HepG2 (cell line): ENCODE results near the gene PARD3. TPM values are rescaled to one million over a fixed set of nuclear protein-coding genes. Genes with fewer than 3 reads are reported as not detected.
"Not testable (repeated sequence)": the region's sequence is repeated elsewhere in the genome, so short reads cannot be mapped to it uniquely, and the experiment has no call there.

Experiments
- ATAC-seq: fragments of 200-7000 bp; cut with Tn5 transposase; 3 replicates; pipeline ENCODE4 v1.9.1; 2020; ENCODE audit warnings: mild to moderate bottlenecking, moderate library complexity
- BruUV-seq: library from RNA; stranded (reverse); fragments of 400-500 nt; replicated peaks from 2 replicates; lab custom pipeline; 2021; lab: Mats Ljungman, UMichigan
- CTCF ChIA-PET: fragments of 300-600 bp; formaldehyde crosslinking; extraction: SDS; loops from one replicate; lab custom pipeline; 2021; ENCODE audit warnings: low total read pairs, inconsistent platforms, low intra/inter-chr PET ratio; lab: Yijun Ruan, JAX
- POLR2A ChIA-PET: fragments of 350-600 bp; sonication (Branson Sonifier 250); formaldehyde crosslinking; loops from one replicate; lab custom pipeline; 2020; ENCODE audit warnings: antibody characterized with exemption, inconsistent platforms; lab: Yijun Ruan, JAX
- DNase-seq: peaks from one replicate; pipeline ENCODE4 v3.0.0-alpha.2; 2015; ENCODE audit warnings: low spot score
- FAIRE-seq: peaks from 3 replicates; lab custom pipeline; 2011; peaks lifted over from hg19 to GRCh38; lab: Jason Lieb, UNC
- H2AFZ ChIP-seq: one replicate; pipeline ENCODE4 v1.6.1; 2011; ENCODE audit warnings: low read length, inconsistent platforms
- H3K27ac ChIP-seq: fragments of 300-600 bp; 3 replicates; pipeline ENCODE4 v1.8.0; 2011; ENCODE audit warnings: mixed run types, mild to moderate bottlenecking, mixed read lengths, low read length, inconsistent platforms; ENCODE audit not compliant: insufficient read depth; ENCODE audit errors: extremely low read length
- H3K27me3 ChIP-seq, 2 experiments: fragments of 200-600 bp in 1 of 2; 2 replicates in 1 of 2; 3 replicates in 1 of 2; pipeline versions ENCODE4 v1.6.0 to v1.8.0; 2011; ENCODE audit warnings: low read length in 2 of 2, mild to moderate bottlenecking in 2 of 2, moderate library complexity in 2 of 2, inconsistent platforms in 1 of 2; ENCODE audit not compliant: insufficient read depth in 2 of 2, control insufficient read depth in 1 of 2
- H3K36me3 ChIP-seq, 2 experiments: fragments of 200-600 bp in 1 of 2; replicated peaks in 1 of 2; 2 replicates in 1 of 2; 3 replicates in 1 of 2; pipeline versions ENCODE4 v1.5.1 to v1.8.0; 2011; ENCODE audit warnings: low read length in 2 of 2, inconsistent platforms in 1 of 2; ENCODE audit not compliant: insufficient read depth in 2 of 2, control insufficient read depth in 1 of 2
- H3K4me1 ChIP-seq: 2 replicates; pipeline ENCODE4 v1.5.1; 2012; ENCODE audit warnings: low read length, inconsistent platforms; ENCODE audit not compliant: insufficient read depth
- H3K4me2 ChIP-seq: 2 replicates; pipeline ENCODE4 v1.6.0; 2011; ENCODE audit warnings: low read depth, low read length, inconsistent platforms
- H3K4me3 ChIP-seq, 3 experiments: fragments of 200-600 bp in 1 of 3; sonication (generic), shearing (Covaris generic) in 1 of 3; replicated peaks in 1 of 3; 2 replicates each; pipeline ENCODE4 v1.5.1; 2011 to 2016; ENCODE audit warnings: low read length in 3 of 3, inconsistent platforms in 2 of 3, low read depth in 2 of 3, mild to moderate bottlenecking in 2 of 3, control low read depth in 1 of 3, mixed read lengths in 1 of 3; ENCODE audit not compliant: insufficient read depth in 1 of 3
- H3K79me2 ChIP-seq: one replicate; pipeline ENCODE4 v1.6.1; 2011; ENCODE audit warnings: low read length, inconsistent platforms; ENCODE audit not compliant: insufficient read depth
- H3K9ac ChIP-seq: 2 replicates; pipeline ENCODE4 v1.6.0; 2011; ENCODE audit warnings: mild to moderate bottlenecking, low read depth, low read length, inconsistent platforms; ENCODE audit not compliant: insufficient read depth
- H3K9me3 ChIP-seq: 2 replicates; pipeline ENCODE4 v1.5.1; 2012; ENCODE audit warnings: mild to moderate bottlenecking, low read length
- H4K20me1 ChIP-seq: 2 replicates; pipeline ENCODE4 v1.6.0; 2011; ENCODE audit warnings: inconsistent platforms, mild to moderate bottlenecking, low read length, moderate library complexity; ENCODE audit not compliant: insufficient read depth
- ELF3 ChIP-seq: IDR thresholded peaks from 2 replicates; pipeline ENCODE4 v1.6.1; 2016; ENCODE audit warnings: missing genetic modification reagents, missing compliant biosample characterization
- FOSL2 ChIP-seq: sonication (generic); formaldehyde crosslinking; IDR thresholded peaks from 2 replicates; pipeline ENCODE4 v1.4.0; 2020; ENCODE audit warnings: missing genetic modification reagents
- GABPA ChIP-seq, 2 experiments: IDR thresholded peaks; 2 replicates each; pipeline ENCODE4 v1.6.1; 2011 to 2016; ENCODE audit warnings: low read depth in 2 of 2, low read length in 1 of 2, missing biosample characterization in 1 of 2, missing genetic modification characterization in 1 of 2
- GABPB1 ChIP-seq: IDR thresholded peaks from 2 replicates; pipeline ENCODE4 v1.6.1; 2016; ENCODE audit warnings: mild to moderate bottlenecking, missing genetic modification reagents, moderate library complexity, missing compliant biosample characterization
- GATAD2A ChIP-seq: IDR thresholded peaks from 2 replicates; pipeline ENCODE4 v1.6.1; 2016
- HDAC1 ChIP-seq: sonication (generic); formaldehyde crosslinking; IDR thresholded peaks from 2 replicates; pipeline ENCODE4 v1.5.1; 2020; ENCODE audit warnings: mild to moderate bottlenecking, missing genetic modification reagents
- NCOA2 ChIP-seq: sonication (generic); formaldehyde crosslinking; IDR thresholded peaks from 2 replicates; pipeline ENCODE4 v1.8.0; 2022; ENCODE audit warnings: inconsistent platforms
- NR2C2 ChIP-seq: sonication (generic); formaldehyde crosslinking; IDR thresholded peaks from 2 replicates; pipeline ENCODE4 v1.4.0; 2020; ENCODE audit warnings: missing genetic modification reagents, mild to moderate bottlenecking, moderate library complexity, borderline replicate concordance
- NR2F2 ChIP-seq: IDR thresholded peaks from 2 replicates; pipeline ENCODE4 v1.6.1; 2012; ENCODE audit warnings: low read depth, inconsistent platforms, borderline replicate concordance
- NR2F6 ChIP-seq, 2 experiments: IDR thresholded peaks; 2 replicates each; pipeline ENCODE4 v1.6.1; 2016; ENCODE audit warnings: antibody characterized with exemption in 1 of 2, mild to moderate bottlenecking in 1 of 2
- RXRB ChIP-seq: IDR thresholded peaks from 2 replicates; pipeline ENCODE4 v1.6.1; 2016; ENCODE audit warnings: borderline replicate concordance, missing genetic modification reagents, missing compliant biosample characterization
- SALL1 ChIP-seq: sonication (generic); formaldehyde crosslinking; IDR thresholded peaks from 2 replicates; pipeline ENCODE4 v1.8.0; 2022; ENCODE audit warnings: mild to moderate bottlenecking, missing genetic modification reagents
- SKI ChIP-seq: fragments of 450-650 bp; IDR thresholded peaks from one replicate; pipeline ENCODE4 v1.6.1; 2018; ENCODE audit warnings: mild to moderate bottlenecking; ENCODE audit not compliant: partially characterized antibody
- ZNF143 ChIP-seq: sonication (generic); formaldehyde crosslinking; IDR thresholded peaks from 2 replicates; pipeline ENCODE4 v1.4.0; 2020; ENCODE audit warnings: missing genetic modification reagents
- WGBS: methylation state at CpG from one replicate; pipeline ENCODE4 v1.1.6; 2017; ENCODE audit warnings: low lambda C conversion rate; 5-methylcytosine and 5-hydroxymethylcytosine counted together
- in situ Hi-C: cut with HindIII; loops from 2 replicates; pipeline ENCODE4 v1.10.0; 2017; ENCODE audit warnings: low pct_unique_long_range_greater_than_20kb; ENCODE audit not compliant: extremely low pct_ligation_motif_present
- intact Hi-C: fragments of 100-400 bp; cut with micrococcal nuclease; formaldehyde crosslinking; loops from one replicate; pipeline ENCODE4 v1.10.0; 2022; ENCODE audit not compliant: unreplicated experiment
- polyA plus RNA-seq, 8 experiments: library from polyadenylated mRNA; depleted of rRNA in 3 of 8; stranded (reverse) in 7 of 8; unstranded in 1 of 8; fragments of >200 nt; fragmentation: Illumina TruSeq in 4 of 8; extraction: Trizol in 4 of 8; gene quantifications; 2 replicates each; pipeline versions ENCODE4 v1.2.1 to v1.2.3, GENCODE V29; 2011 to 2016; ENCODE audit warnings: low read depth in 4 of 8, missing spikeins in 1 of 8, mixed read lengths in 1 of 8; ENCODE audit not compliant: insufficient read depth in 1 of 8
- total RNA-seq, 5 experiments: library from RNA; depleted of rRNA; stranded (reverse); fragments of >200 nt; fragmentation: Illumina TruSeq; extraction: Trizol; gene quantifications; 2 replicates each; pipeline ENCODE4 v1.2.3, GENCODE V29; 2016; ENCODE audit warnings: low read depth in 1 of 5
- TF ChIP-seq, protein P1 (sequence below): IDR thresholded peaks from 2 replicates; pipeline ENCODE4 v1.6.1; 2016; ENCODE audit warnings: low read depth

PARD3 gene
- total and polyA plus RNA-seq, 2 of the 13 experiments (the other 11 are each of a cell fraction or from before 2014, with no cell fraction given), result 40.9 to 60.0 TPM

DNA sequence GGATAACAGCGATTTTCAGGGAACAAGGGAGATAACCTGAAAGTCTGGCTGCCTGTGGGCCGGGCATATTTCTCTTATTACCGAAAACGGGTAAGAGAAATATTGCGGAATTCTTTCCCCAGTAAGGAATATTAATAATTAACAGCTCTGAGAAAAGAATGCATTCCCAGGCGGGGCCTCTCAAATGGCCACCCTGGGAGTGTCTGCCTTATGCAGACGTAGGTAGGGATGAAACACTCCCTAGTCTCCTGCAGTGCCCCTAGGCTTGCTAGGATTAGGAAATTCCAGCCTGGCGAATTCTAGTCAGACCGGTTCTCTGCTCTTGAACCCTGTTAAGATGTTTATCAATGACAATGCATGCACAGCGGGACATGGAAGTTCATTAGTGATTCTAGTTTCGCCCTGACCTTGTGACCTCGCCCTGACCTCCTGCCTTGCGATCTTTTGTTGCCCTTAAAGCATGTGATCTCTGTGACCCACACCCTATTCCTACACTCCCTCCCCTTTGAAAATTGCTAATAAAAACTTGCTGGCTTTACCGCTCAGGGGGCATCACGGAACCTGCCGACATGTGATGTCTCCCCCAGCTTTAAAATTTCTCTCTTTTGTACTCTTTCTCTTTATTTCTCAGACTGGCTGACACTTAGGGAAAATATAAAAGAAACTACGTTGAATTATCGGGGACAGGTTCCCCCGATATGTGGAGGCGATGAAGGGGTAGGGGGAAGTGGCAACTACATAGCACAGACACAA lies 387.8 kb downstream of the PARD3 start (continued):
- TF ChIP-seq SKI (peak; percentile 63), SALL1 (CRISPR knock-in tag) (0 out of 2 replicates have a peak, but pooled peaks have one; percentile 29), NR2F6 (IDR thresholded peaks at IDR 0.05) (peak; percentile 83), NR2F6 (CRISPR knock-in tag; IDR thresholded peaks at IDR 0.05) (peak; percentile 79), NR2F2 (peak; percentile 41; the same call in 1 of the 2 replicates), NR2C2 (CRISPR knock-in tag) (peak; percentile 40; the same call in 1 of the 2 replicates), FOSL2 (CRISPR knock-in tag) (peak; percentile 30; the same call in 1 of the 2 replicates), RXRB (CRISPR knock-in tag) (0 out of 2 replicates have a peak, but pooled peaks have one; percentile 8)
- TF ChIP-seq, protein P1, sequence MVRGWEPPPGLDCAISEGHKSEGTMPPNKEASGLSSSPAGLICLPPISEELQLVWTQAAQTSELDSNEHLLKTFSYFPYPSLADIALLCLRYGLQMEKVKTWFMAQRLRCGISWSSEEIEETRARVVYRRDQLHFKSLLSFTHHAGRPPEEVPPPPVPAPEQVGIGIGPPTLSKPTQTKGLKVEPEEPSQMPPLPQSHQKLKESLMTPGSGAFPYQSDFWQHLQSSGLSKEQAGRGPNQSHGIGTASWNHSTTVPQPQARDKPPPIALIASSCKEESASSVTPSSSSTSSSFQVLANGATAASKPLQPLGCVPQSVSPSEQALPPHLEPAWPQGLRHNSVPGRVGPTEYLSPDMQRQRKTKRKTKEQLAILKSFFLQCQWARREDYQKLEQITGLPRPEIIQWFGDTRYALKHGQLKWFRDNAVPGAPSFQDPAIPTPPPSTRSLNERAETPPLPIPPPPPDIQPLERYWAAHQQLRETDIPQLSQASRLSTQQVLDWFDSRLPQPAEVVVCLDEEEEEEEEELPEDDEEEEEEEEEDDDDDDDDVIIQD (CRISPR knock-in tag), result peak; percentile 15; the same call in 1 of the 2 replicates

DNA sequence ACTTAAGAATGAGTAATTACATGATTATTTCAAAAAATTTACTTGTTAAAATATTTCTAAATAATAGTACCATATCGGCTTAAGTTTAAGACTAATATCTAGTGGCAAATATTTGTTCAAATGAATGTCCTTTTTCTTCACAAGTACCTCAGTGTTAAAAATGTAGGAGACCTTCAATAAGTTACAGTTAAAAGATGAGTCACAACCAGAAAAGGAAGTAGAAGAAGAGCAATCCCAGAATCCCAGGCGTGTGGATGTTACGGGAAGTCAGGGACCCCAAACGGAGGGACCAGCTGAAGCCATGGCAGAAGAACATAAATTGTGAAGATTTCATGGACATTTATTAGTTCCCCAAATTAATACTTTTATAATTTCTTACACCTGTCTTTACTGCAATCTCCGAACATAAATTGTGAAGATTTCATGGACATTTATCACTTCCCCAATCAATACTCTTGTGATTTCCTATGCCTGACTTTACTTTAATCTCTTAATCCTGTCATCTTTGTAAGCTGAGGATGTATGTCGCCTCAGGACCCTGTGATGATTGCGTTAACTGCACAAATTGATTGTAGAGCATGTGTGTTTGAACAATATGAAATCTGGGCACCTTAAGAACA lies 388.4 kb downstream of the PARD3 start:
- H3K36me3 ChIP-seq; ATAC-seq; H3K79me2 ChIP-seq; H4K20me1 ChIP-seq; H3K9me3 ChIP-seq; H3K27me3 ChIP-seq; POLR2A ChIA-PET; in situ Hi-C loops; H3K4me3 ChIP-seq; FAIRE-seq; intact Hi-C loops; H2AFZ ChIP-seq; CTCF ChIA-PET; H3K9ac ChIP-seq; TF ChIP-seq GABPA (IDR thresholded peaks at IDR 0.05; ENCODE audit: low read depth, low read length): not testable (repeated sequence)
- 62% methylated on average over 7 of the region's 7 CpGs for WGBS
- TF ChIP-seq ELF3 (CRISPR knock-in tag), result 0 out of 2 replicates have a peak, but pooled peaks have one; percentile 21
- 0 out of 2 replicates have a peak, but pooled peaks have one; percentile 12 for TF ChIP-seq HDAC1 (CRISPR knock-in tag)
- TF ChIP-seq GABPB1 (CRISPR knock-in tag), result 0 out of 2 replicates have a peak, but pooled peaks have one; percentile 17
- peak; percentile 34; the same call in 1 of the 2 replicates for TF ChIP-seq NCOA2 (CRISPR knock-in tag)
- TF ChIP-seq GABPA (CRISPR knock-in tag; IDR thresholded peaks at IDR 0.05; ENCODE audit: low read depth), result peak; percentile 60
- TF ChIP-seq FOSL2 (CRISPR knock-in tag), result peak; percentile 78
- TF ChIP-seq, protein P1 (CRISPR knock-in tag), result peak; percentile 90
- TF ChIP-seq ZNF143 (CRISPR knock-in tag), result peak; percentile 64
- TF ChIP-seq GATAD2A (CRISPR knock-in tag), result 0 out of 2 replicates have a peak, but pooled peaks have one; percentile 10
- Histone ChIP-seq H3K4me2 (peak overlapping the region; percentile 45), H3K4me1 (peaks cover 25% of the 10 kb centered on the region), H3K27ac (peak overlapping the region; percentile 26)
- TSS peak; percentile 23 for BruUV-seq
- peak; percentile 30 for DNase-seq
